Measurements from ENCODE around the gene UBA1. TPM values are rescaled to one million over a fixed set of nuclear protein-coding genes. Genes with fewer than 3 reads are reported as not detected.

Gene UBA1
- total RNA-seq, 2 donors from 2014 or later: 233 to 448 TPM

GRCh38 chrX:47218280-47218919 lies 24.8 kb downstream of the UBA1 start, which contains the start of gene CDK16:
TSS of gene CDK16 (plus strand) at chrX:47218681. CDS start at chrX:47223558, 4,877 bp downstream.
- TF ChIP-seq, protein P1, sequence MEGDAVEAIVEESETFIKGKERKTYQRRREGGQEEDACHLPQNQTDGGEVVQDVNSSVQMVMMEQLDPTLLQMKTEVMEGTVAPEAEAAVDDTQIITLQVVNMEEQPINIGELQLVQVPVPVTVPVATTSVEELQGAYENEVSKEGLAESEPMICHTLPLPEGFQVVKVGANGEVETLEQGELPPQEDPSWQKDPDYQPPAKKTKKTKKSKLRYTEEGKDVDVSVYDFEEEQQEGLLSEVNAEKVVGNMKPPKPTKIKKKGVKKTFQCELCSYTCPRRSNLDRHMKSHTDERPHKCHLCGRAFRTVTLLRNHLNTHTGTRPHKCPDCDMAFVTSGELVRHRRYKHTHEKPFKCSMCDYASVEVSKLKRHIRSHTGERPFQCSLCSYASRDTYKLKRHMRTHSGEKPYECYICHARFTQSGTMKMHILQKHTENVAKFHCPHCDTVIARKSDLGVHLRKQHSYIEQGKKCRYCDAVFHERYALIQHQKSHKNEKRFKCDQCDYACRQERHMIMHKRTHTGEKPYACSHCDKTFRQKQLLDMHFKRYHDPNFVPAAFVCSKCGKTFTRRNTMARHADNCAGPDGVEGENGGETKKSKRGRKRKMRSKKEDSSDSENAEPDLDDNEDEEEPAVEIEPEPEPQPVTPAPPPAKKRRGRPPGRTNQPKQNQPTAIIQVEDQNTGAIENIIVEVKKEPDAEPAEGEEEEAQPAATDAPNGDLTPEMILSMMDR (conservative IDR thresholded peaks at IDR 0.05): no peak
- H3K27me3 ChIP-seq (ENCODE audit: control insufficient read depth, insufficient read depth, low read length, poor library complexity, severe bottlenecking): no peaks in the 10 kb centered on the region
- H3K4me1 ChIP-seq (ENCODE audit: control insufficient read depth, insufficient read depth, low read length): no peaks in the 10 kb centered on the region
- H3K27ac ChIP-seq (ENCODE audit: low read depth, low read length): peak within 1 kb of the TSS; percentile 98
- peaks cover 54% of the 10 kb centered on the region for H3K36me3 Mint-ChIP-seq (ENCODE audit: low read depth)
- H3K4me3 ChIP-seq (ENCODE audit: low read length): peak within 1 kb of the TSS; percentile 90
- peak within 1 kb of the TSS; percentile 87 for H3K9ac ChIP-seq (ENCODE audit: extremely low read depth, low read length, poor library complexity, severe bottlenecking)
- H3K36me3 ChIP-seq (ENCODE audit: control insufficient read depth, insufficient read depth, low read length): peaks cover 27% of the 10 kb centered on the region
- no peaks in the 10 kb centered on the region for H3K9me3 Mint-ChIP-seq
- no peaks in the 10 kb centered on the region for H3K27me3 Mint-ChIP-seq (ENCODE audit: insufficient read depth)
- no peaks in the 10 kb centered on the region for H3K9me3 ChIP-seq (ENCODE audit: control insufficient read depth, low read length)
- 0% methylated on average over 4 to 56 of the region's 61 CpGs for WGBS, 2 experiments (ENCODE audit: insufficient coverage in 1 of 2, insufficient read length in 1 of 2)
- peak within 1 kb of the TSS; percentile 88 for H3K4me3 Mint-ChIP-seq
- peaks cover 36% of the 10 kb centered on the region for H3K4me1 Mint-ChIP-seq
- peak; percentile 93 for DNase-seq
- peak within 1 kb of the TSS; percentile 99 for H3K27ac Mint-ChIP-seq

DNA sequence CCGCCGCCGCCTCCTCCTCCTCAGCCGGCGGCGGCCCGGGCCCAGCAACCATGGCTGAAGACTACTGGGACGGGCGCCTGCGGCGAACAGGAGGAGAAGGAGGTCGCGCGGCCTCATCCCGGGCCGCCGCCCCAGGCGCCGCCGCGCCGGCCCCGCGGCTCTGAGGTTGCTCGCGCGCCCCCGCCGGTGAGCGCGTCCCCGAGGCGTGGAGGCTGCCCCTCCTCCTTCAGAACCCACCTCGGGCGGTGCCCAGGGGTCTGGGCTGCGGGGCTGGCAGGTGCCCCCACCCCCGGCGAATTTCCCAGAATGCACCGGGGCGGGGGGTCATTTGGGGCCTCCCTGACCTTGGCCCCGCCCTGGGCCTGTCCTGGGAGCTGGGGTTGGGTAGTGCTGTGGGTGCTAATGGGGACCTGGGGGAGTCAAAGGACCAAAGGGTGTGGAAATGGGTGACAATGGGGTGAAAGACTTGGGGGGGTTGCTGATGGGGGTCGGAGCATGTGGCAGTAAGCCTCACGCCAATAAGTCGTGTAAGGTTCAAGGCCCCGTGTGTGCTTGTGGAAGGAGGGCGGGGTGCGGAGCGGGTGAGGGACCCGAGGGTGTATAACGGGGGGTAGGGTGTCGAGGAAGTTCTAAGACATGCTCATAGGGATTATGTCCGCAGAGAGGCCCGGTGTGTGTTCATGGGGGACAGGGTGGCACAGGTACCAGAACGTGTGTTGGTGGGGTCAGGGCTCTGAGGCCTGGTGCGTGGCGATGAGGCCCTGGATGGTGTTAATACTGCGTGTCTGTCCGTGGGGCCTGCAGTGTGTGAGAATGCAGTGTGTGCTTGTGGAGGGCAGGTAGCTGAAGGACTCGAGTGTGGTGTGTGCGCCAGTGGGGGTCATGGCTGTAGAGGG lies 25.5 kb downstream of the UBA1 start:
- Histone ChIP-seq H3K27ac (ENCODE audit: low read depth, low read length) (peak overlapping the region; percentile 98), H3K9ac (ENCODE audit: extremely low read depth, low read length, poor library complexity, severe bottlenecking) (peak overlapping the region; percentile 87), H3K4me3 (ENCODE audit: low read length) (peak overlapping the region; percentile 90), H3K4me1 (ENCODE audit: control insufficient read depth, insufficient read depth, low read length) (no peaks in the 10 kb centered on the region), H3K27me3 (ENCODE audit: control insufficient read depth, insufficient read depth, low read length, poor library complexity, severe bottlenecking) (no peaks in the 10 kb centered on the region), H3K9me3 (ENCODE audit: control insufficient read depth, low read length) (no peaks in the 10 kb centered on the region), H3K36me3 (ENCODE audit: control insufficient read depth, insufficient read depth, low read length) (peaks cover 24% of the 10 kb centered on the region)
- TF ChIP-seq, protein P1 (conservative IDR thresholded peaks at IDR 0.05): no peak
- Mint-ChIP-seq H3K27ac (peak overlapping the region; percentile 76), H3K27me3 (ENCODE audit: insufficient read depth) (no peaks in the 10 kb centered on the region), H3K9me3 (no peaks in the 10 kb centered on the region), H3K4me1 (peaks cover 36% of the 10 kb centered on the region), H3K4me3 (peak overlapping the region; percentile 88), H3K36me3 (ENCODE audit: low read depth) (peaks cover 55% of the 10 kb centered on the region)
- 0 to 4% methylated on average over 2 to 50 of the region's 60 CpGs for WGBS, 2 experiments (ENCODE audit: insufficient coverage in 1 of 2, insufficient read length in 1 of 2)
- DNase-seq: peak; percentile 77

DNA sequence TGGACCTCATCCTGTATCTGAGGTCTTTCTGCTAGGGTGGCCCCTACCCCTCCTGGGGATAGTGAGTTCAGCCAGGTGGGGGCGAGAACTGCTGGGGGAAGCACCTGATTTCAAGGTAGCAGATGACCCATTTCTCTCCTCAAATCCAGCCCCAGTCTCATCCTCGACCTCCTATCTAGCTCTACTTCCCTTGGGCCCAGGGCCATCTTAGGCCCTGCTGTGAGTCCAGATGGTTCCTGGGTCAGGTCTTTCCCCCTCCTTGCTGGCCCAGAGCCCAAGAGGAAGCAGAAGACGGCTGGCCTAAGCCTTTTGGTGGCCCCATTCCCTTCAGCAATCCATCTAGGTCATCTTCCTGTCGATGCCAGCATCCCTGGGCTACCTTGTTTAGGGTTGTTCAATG lies 28.1 kb downstream of the UBA1 start:
- peaks cover 35% of the 10 kb centered on the region for H3K36me3 ChIP-seq (ENCODE audit: control insufficient read depth, insufficient read depth, low read length)
- WGBS, 2 experiments (ENCODE audit: insufficient coverage in 1 of 2, insufficient read length in 1 of 2): 93% methylated on average over 4 of the region's 4 CpGs; no CpG with 5 or more reads in 1 of the 2 experiments
- no peaks in the 10 kb centered on the region for H3K27me3 ChIP-seq (ENCODE audit: control insufficient read depth, insufficient read depth, low read length, poor library complexity, severe bottlenecking)
- Mint-ChIP-seq H3K4me3 (no peak overlapping the region), H3K9me3 (no peaks in the 10 kb centered on the region), H3K4me1 (peaks cover 26% of the 10 kb centered on the region), H3K27me3 (ENCODE audit: insufficient read depth) (no peaks in the 10 kb centered on the region), H3K36me3 (ENCODE audit: low read depth) (peaks cover 55% of the 10 kb centered on the region), H3K27ac (no peak overlapping the region)
- no peak overlapping the region for H3K9ac ChIP-seq (ENCODE audit: extremely low read depth, low read length, poor library complexity, severe bottlenecking)
- H3K9me3 ChIP-seq (ENCODE audit: control insufficient read depth, low read length): no peaks in the 10 kb centered on the region
- no peak overlapping the region for H3K4me3 ChIP-seq (ENCODE audit: low read length)
- no peaks in the 10 kb centered on the region for H3K4me1 ChIP-seq (ENCODE audit: control insufficient read depth, insufficient read depth, low read length)
- DNase-seq: no peak
- TF ChIP-seq, protein P1 (conservative IDR thresholded peaks at IDR 0.05): no peak
- no peak overlapping the region for H3K27ac ChIP-seq (ENCODE audit: low read depth, low read length)
